GM23248 (cell line): Measurements from ENCODE around the gene DNAH2. TPM values are rescaled to one million over a fixed set of nuclear protein-coding genes. Genes with fewer than 3 reads are reported as not detected.
"Not testable (repeated sequence)": the region's sequence is repeated elsewhere in the genome, so short reads cannot be mapped to it uniquely, and the experiment has no call there.

Source experiments
- DNase-seq: peaks from one replicate; pipeline ENCODE4 v3.0.0-alpha.2; 2015
- H2AFZ ChIP-seq: fragments of 200-600 bp; sonication (generic); 2 replicates; pipeline ENCODE4 v1.6.1; 2016; ENCODE audit warnings: antibody characterized with exemption
- H3F3A ChIP-seq: fragments of 200-600 bp; sonication (generic); 2 replicates; pipeline ENCODE4 v1.6.1; 2016; ENCODE audit warnings: mild to moderate bottlenecking, antibody characterized with exemption, mixed run types; ENCODE audit not compliant: insufficient read depth
- H3K27ac ChIP-seq: fragments of 200-600 bp; sonication (generic); 2 replicates; pipeline ENCODE4 v1.5.1; 2016; ENCODE audit warnings: mild to moderate bottlenecking
- H3K27me3 ChIP-seq: fragments of 200-600 bp; sonication (generic); replicated peaks from 2 replicates; pipeline ENCODE4 v1.6.1; 2016; ENCODE audit warnings: mild to moderate bottlenecking; ENCODE audit not compliant: insufficient read depth
- H3K36me3 ChIP-seq: fragments of 200-600 bp; sonication (generic); 2 replicates; pipeline ENCODE4 v1.6.1; 2016; ENCODE audit warnings: low read depth, mild to moderate bottlenecking
- H3K4me1 ChIP-seq: fragments of 200-600 bp; sonication (generic); 2 replicates; pipeline ENCODE4 v1.6.1; 2016; ENCODE audit warnings: mild to moderate bottlenecking; ENCODE audit not compliant: insufficient read depth
- H3K4me2 ChIP-seq: fragments of 200-600 bp; sonication (generic); one replicate; pipeline ENCODE4 v1.6.1; 2016; ENCODE audit warnings: mild to moderate bottlenecking; ENCODE audit not compliant: unreplicated experiment
- H3K4me3 ChIP-seq: fragments of 200-600 bp; sonication (generic); 2 replicates; pipeline ENCODE4 v1.5.1; 2016; ENCODE audit warnings: mild to moderate bottlenecking
- H3K79me2 ChIP-seq: fragments of 200-600 bp; sonication (generic); 2 replicates; pipeline ENCODE4 v1.6.1; 2016; ENCODE audit warnings: mild to moderate bottlenecking; ENCODE audit not compliant: insufficient read depth
- H3K9ac ChIP-seq: fragments of 200-600 bp; sonication (generic); 2 replicates; pipeline ENCODE4 v1.6.1; 2016; ENCODE audit warnings: mild to moderate bottlenecking
- H3K9me2 ChIP-seq: fragments of 200-600 bp; sonication (generic); 2 replicates; pipeline ENCODE4 v1.6.1; 2016; ENCODE audit warnings: mixed run types, mild to moderate bottlenecking, moderate library complexity; ENCODE audit not compliant: insufficient read depth
- H3K9me3 ChIP-seq: fragments of 200-600 bp; sonication (generic); one replicate; pipeline ENCODE4 v1.6.1; 2017; ENCODE audit warnings: low read depth
- H4K20me1 ChIP-seq: fragments of 200-600 bp; sonication (generic); 2 replicates; pipeline ENCODE4 v1.6.0; 2016; ENCODE audit not compliant: insufficient read depth
- EZH2 ChIP-seq: fragments of 200-600 bp; sonication (generic); IDR thresholded peaks from 2 replicates; pipeline ENCODE4 v1.6.1; 2018; ENCODE audit warnings: antibody characterized with exemption, mild to moderate bottlenecking; ENCODE audit not compliant: insufficient read depth, poor library complexity, severe bottlenecking
- EZH2phosphoT487 ChIP-seq: fragments of 200-600 bp; sonication (generic); IDR thresholded peaks from 2 replicates; pipeline ENCODE4 v1.6.1; 2018; ENCODE audit warnings: antibody characterized with exemption, moderate library complexity, mild to moderate bottlenecking, low read depth; ENCODE audit not compliant: insufficient read depth
- WGBS, 2 experiments: methylation state at CpG; one replicate each; pipeline ENCODE4 v1.1.6; 2015 to 2017; ENCODE audit warnings: low lambda C conversion rate in 2 of 2, low coverage in 1 of 2; ENCODE audit errors: missing lambda C conversion rate in 2 of 2; 5-methylcytosine and 5-hydroxymethylcytosine counted together
- in situ Hi-C: fragments of 300-500 bp; cut with MboI; formaldehyde crosslinking; loops from 2 replicates; pipeline ENCODE4 v1.15.0; 2020
- polyA plus RNA-seq: library from polyadenylated mRNA; unstranded; fragments of >200 nt; fragmentation: Nextera tagmentation; extraction: Ambion mirVana; gene quantifications from 2 replicates; pipeline ENCODE4 v1.2.1, GENCODE V29; 2016
- total RNA-seq: library from RNA; depleted of rRNA; stranded (reverse); fragments of >200 nt; shearing (Covaris generic); gene quantifications from 2 replicates; pipeline ENCODE4 v1.2.3, GENCODE V29; 2014

Gene DNAH2
- total and polyA plus RNA-seq, 2 experiments from 2014 or later, result not detected

DNA sequence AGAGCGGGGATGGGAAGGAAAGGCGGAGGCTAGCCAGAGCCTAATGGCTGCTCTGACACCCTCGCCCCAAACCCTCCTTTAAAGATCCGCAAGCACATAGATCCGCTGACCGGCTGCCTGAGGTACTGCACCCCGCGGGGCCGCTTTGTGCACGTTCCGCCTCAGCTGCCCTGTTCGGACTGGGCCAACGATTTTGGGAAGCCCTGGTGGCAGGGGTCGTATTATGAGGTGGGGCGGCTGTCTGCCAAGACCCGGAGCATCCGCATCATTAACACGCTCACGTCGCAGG, 140.9 kb downstream of the DNAH2 start:
- Histone ChIP-seq H3K79me2 (peaks cover 32% of the 10 kb centered on the region), H3K4me3 (peak overlapping the region; percentile 80), H3K9me3 (no peaks in the 10 kb centered on the region), H3K27ac (peak overlapping the region; percentile 88), H3K27me3 (no peaks in the 10 kb centered on the region), H2AFZ (peak overlapping the region; percentile 84), H3K9ac (peak overlapping the region; percentile 86), H3F3A (peaks cover 28% of the 10 kb centered on the region; the same call in 1 of the 2 replicates), H3K9me2 (no peaks in the 10 kb centered on the region), H4K20me1 (no peaks in the 10 kb centered on the region), H3K4me2 (peak overlapping the region; percentile 93), H3K4me1 (0 out of 2 replicates have a peak, but pooled peaks cover 17% of the 10 kb centered on the region), H3K36me3 (no peaks in the 10 kb centered on the region)
- DNase-seq, result peak; percentile 92
- no peak for TF ChIP-seq EZH2
- TF ChIP-seq EZH2phosphoT487, result no peak
- in situ Hi-C loops, result loop anchor here (10.0 kb wide), 1 partner anchor 114 kb away; no protein-coding TSS in a partner anchor
- 3 to 4% methylated on average over 17 to 20 of the region's 20 CpGs for WGBS, 2 experiments

DNA sequence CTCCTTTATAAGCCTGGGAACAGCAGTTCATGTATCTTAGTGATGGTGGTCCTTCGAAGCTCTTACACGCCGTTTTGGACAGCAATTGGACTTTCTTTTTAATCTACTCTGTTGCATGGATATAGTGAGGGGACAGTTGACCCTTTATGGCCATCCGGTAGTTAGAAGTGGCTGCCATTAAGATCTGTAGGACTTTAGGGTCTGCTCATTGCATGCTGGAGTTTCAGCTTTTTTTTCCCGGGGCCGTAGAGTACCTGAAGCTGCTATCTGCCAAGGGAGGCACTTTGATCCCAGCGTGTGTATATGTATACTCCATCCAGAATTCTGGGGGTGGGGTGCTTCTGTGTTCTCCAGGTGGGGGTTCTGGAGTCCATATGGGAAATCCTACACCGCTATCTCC, 141.5 kb downstream of the DNAH2 start:
- Histone ChIP-seq H3K79me2 (peaks cover 32% of the 10 kb centered on the region), H3F3A (peaks cover 30% of the 10 kb centered on the region; the same call in 1 of the 2 replicates), H3K4me2 (peak overlapping the region; percentile 93), H2AFZ (peak overlapping the region; percentile 84; the same call in 1 of the 2 replicates), H3K4me3 (peak overlapping the region; percentile 80), H3K9me2 (no peaks in the 10 kb centered on the region), H3K27ac (0 out of 2 replicates have a peak overlapping the region, but pooled peaks have one; percentile 88), H3K4me1 (0 out of 2 replicates have a peak, but pooled peaks cover 17% of the 10 kb centered on the region), H3K27me3 (no peaks in the 10 kb centered on the region), H3K9me3 (no peaks in the 10 kb centered on the region), H3K36me3 (0 out of 2 replicates have a peak, but pooled peaks cover 3% of the 10 kb centered on the region), H3K9ac (peak overlapping the region; percentile 86), H4K20me1 (no peaks in the 10 kb centered on the region)
- WGBS, 2 experiments, result 71 to 73% methylated on average over 8 of the region's 8 CpGs
- DNase-seq, result no peak
- in situ Hi-C loops, result loop anchor here (10.0 kb wide), 1 partner anchor 114 kb away; no protein-coding TSS in a partner anchor
- TF ChIP-seq EZH2phosphoT487, result no peak
- no peak for TF ChIP-seq EZH2

DNA sequence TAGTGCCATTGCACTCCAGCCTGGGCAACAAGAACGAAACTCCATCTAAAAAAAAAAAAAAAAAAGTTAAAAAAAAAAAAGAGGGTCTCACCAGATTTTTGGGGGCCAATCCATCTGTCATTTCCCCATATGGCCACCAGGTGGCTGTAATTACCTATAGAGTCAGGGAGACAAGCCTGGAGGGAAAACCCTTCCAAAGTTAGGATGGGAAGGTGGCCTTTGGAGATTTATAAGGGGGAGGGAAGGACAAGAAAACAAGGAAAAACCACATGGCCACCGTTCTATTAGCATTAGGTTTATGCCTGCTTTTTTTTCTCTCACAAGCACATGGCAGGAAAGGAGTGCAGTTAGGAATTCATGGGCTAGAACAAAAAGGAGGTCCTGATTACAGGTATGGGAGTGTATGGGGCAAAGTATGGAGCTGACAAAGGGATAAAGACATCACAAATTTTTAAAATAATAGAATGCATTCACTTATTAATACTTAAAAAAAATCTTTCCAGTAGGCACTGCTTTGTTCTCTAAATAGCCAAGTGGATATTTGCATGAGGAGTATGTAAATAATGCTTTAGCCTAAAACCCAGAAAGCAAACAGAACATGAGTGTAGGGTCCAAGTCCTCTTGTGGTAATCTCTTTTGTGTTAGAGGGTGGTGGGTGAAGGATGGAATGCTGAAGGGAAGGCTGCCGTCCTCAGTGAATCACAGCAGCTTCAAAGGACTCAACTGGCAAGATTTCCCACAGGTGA, 145.3 kb downstream of the DNAH2 start:
- peaks cover 29% of the 10 kb centered on the region for H3K79me2 ChIP-seq
- H3F3A ChIP-seq, result peaks cover 16% of the 10 kb centered on the region
- H3K4me3 ChIP-seq, result no peak overlapping the region
- DNase-seq, result peak; percentile 64
- in situ Hi-C loops, result no loop called here
- H3K27me3 ChIP-seq, result no peaks in the 10 kb centered on the region
- H3K27ac ChIP-seq, result no peak overlapping the region
- TF ChIP-seq EZH2phosphoT487 (no peak), EZH2 (no peak)
- 33 to 36% methylated on average over 3 of the region's 3 CpGs for WGBS, 2 experiments
- H3K4me1 ChIP-seq, result 0 out of 2 replicates have a peak, but pooled peaks cover 9% of the 10 kb centered on the region
- H2AFZ ChIP-seq, result no peak overlapping the region
- H3K36me3 ChIP-seq, result 0 out of 2 replicates have a peak, but pooled peaks cover 3% of the 10 kb centered on the region
- no peaks in the 10 kb centered on the region for H3K9me3 ChIP-seq
- no peak overlapping the region for H3K4me2 ChIP-seq
- H3K9me2 ChIP-seq, result no peaks in the 10 kb centered on the region
- H3K9ac ChIP-seq, result no peak overlapping the region
- H4K20me1 ChIP-seq, result no peaks in the 10 kb centered on the region

DNA sequence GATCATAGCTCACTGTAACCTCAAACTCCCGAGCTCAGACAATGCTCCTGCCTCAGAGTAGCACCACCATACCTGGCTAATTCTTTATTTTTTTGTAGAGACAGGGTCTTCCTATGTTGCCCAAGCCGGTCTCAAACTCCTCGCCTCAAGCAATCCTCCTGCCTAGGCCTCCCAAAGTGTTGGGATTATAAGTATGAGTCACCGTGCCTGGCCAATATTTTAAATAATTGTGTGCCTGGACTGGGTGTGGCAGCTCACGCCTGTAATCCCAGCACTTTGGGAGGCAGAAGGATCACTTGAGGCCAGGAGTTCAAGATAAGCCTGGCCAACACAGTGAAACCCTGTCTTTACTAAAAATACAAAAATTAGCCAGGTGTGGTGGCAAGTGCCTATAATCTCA, 146.8 kb downstream of the DNAH2 start:
- in situ Hi-C loops, H3K9me3 ChIP-seq: not testable (repeated sequence)

More for the DNA sequence above, 146.8 kb downstream of the DNAH2 start:
- not testable (repeated sequence) for H2AFZ ChIP-seq, H4K20me1 ChIP-seq, H3K36me3 ChIP-seq, H3K9ac ChIP-seq, H3K4me3 ChIP-seq, H3K9me2 ChIP-seq, H3K4me1 ChIP-seq, DNase-seq, H3K27ac ChIP-seq, H3K4me2 ChIP-seq, H3K27me3 ChIP-seq
- Histone ChIP-seq H3F3A (peaks cover 16% of the 10 kb centered on the region; the same call in 1 of the 2 replicates), H3K79me2 (peaks cover 20% of the 10 kb centered on the region)
- 79 to 87% methylated on average over 5 of the region's 5 CpGs for WGBS, 2 experiments
